ENCODE data around the gene PLXNA2. TPM values are rescaled to one million over a fixed set of nuclear protein-coding genes. Genes with fewer than 3 reads are reported as not detected.

PLXNA2 gene
- total RNA-seq, 1 experiment from 2014 or later, result 2.8 TPM

- peak; percentile 47 for DNase-seq (ENCODE audit: low read depth)
These were observed 64.8 kb downstream of the PLXNA2 start for GRCh38 chr1:208179263-208179816.

- peak; percentile 34 for DNase-seq (ENCODE audit: low read depth)
These were observed 66.1 kb downstream of the PLXNA2 start for GRCh38 chr1:208178091-208178529.

DNA sequence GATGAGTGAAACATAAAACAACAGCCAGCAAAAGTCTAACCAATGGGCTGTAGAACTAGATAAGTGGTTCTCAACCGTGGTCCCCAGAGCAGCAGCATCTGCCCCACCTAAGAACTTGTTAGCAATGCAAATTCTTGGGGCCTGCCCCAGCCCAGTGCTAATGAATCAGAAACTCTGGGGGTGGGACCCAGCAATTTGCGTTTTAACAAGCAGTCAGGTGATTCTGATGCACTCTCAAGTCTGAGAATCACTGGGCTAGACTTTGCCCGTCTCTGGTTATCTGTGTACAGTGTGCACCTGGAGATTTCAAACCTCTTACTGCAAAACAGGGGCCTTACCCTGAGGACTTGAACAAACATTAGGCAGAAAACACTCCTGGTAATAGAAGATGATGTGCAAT, 66.5 kb downstream of the PLXNA2 start:
- no peak for DNase-seq (ENCODE audit: low read depth)

DNA sequence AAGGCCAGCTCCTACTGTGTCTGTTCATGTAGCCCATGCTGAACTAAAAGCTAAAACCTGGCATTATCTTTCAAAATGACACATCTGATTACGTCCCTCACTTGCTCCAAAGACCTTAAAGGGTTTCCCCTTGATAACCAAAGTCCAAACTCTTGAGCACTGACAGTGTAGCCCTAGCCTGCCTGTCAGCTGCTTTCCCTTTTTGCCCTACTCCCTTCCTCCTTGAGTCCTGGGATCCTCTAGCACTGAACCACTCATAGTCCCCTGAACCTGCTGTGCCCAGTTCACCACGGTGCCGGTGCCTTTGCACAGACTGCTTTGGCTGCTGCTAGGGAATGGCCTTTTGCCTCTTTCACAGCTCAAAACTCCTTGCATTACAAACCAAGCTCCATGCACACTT, 67.5 kb downstream of the PLXNA2 start:
- DNase-seq (ENCODE audit: low read depth), result no peak

GRCh38 chr1:208175508-208175895, 68.7 kb downstream of the PLXNA2 start:
- no peak for DNase-seq (ENCODE audit: low read depth)

GRCh38 chr1:208174731-208175507, 69.3 kb downstream of the PLXNA2 start:
- peak; percentile 68 for DNase-seq (ENCODE audit: low read depth)

DNA sequence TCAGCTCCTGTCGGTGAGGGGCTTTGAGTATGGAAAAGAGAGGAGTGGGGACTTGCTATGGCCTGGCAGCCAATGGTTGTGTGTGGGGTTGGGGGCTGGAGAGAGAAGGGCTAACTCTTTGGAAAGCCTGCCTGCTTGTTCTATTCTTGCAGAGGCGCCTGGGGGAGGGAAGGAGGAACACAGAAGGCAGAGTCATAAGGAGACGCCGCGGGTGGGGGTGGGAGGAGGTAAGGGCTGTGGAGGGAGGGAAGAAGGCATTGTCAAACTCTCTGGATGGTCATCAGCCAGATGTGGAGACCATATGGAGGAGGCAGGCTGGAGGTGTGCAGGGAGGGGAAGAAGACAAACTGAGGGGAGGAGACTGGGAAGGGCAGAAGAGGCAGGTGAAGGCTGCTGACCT, 70.0 kb downstream of the PLXNA2 start:
- DNase-seq (ENCODE audit: low read depth), result no peak

DNA sequence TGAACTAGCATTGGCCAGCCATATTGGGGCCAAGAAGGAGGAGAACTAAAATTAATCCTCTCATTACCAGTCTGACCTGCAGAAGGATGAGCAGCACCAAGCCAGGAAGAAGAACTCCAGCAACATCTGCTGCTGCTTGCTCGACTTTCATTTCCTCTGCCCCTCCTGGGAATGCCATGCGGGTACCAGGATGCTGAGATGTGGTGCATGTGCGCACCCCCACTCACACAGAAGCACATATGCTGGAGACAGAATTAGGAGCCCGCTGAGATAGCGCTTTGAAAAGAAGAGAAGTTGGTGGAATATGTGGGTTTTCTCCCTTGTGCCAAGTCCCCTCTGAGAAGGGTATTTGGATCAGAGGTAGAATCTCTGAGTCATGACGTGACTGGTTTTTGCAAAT, 70.4 kb downstream of the PLXNA2 start:
- no peak for DNase-seq (ENCODE audit: low read depth)

DNA sequence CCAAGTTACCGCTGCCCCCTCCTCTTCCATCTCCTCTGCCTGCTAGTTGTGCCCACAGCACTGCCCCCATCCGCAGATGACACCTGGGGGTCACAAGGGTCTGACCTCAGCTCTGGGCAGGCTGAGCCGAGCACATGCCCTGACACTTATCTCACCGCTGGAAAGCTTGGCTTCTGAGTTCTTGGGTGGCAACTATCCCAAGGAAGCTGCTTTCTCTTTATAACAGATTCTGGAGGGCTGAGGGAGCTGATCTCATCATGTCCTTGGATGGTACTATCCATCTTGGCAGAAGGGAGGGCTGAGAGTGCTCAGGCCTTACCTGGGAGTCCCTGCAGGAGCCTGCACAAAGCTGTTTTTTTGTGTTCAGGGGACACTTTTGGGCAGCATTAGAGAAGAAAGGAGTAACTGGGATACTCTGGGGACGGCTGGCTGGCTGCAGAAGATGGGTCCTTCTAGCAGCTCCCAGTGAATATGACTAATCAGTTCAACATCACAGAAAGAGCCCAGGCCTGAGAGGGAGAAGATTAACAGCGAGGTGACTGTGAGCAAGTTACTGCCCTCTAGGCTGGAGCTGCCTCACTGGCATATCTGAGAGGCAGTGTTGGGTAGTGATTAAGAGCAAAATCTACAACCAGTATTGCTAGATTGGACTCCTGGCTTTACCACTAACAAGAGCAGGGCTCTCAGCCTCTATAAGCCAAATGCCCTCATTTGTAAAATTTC, 71.6 kb downstream of the PLXNA2 start:
- DNase-seq (ENCODE audit: low read depth), result peak; percentile 52

- no peak for DNase-seq (ENCODE audit: low read depth)
These were observed 72.4 kb downstream of the PLXNA2 start for GRCh38 chr1:208171616-208172422.

- DNase-seq (ENCODE audit: low read depth), result peak; percentile 34
These were observed 73.9 kb downstream of the PLXNA2 start for GRCh38 chr1:208170252-208170651.

- DNase-seq (ENCODE audit: low read depth), result no peak
These were observed 74.9 kb downstream of the PLXNA2 start for GRCh38 chr1:208169081-208169879.

DNA sequence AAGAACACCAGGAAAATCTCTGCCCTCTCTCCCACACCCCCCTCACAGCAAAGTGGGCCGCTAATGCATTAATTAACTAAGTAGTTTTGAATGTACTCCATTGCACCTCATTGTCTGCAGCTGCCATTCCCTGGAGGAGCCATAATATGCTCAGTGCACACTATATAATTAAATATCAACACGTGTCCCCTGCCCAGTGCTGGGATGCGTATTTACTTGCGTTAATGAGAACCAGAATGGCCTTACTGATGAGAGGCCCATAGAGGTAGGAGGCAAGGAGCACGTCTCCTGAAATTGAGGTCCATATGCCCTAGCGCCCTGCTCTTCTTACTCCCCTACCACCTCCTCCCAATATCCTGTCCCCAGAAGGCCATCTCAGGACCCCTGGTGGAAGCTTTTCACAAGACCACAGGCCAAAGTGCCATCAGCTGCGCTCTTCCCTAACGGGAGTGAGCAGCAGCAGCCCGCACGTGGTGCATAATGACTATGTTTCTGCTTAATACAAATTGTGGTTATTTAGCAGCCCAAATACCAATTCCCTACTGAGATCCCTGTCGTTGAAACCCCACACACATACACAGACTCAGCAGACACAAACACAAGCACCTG, 76.8 kb downstream of the PLXNA2 start:
- DNase-seq (ENCODE audit: low read depth), result no peak

- DNase-seq (ENCODE audit: low read depth), result no peak
These were observed 77.6 kb downstream of the PLXNA2 start for GRCh38 chr1:208166340-208167138.

- DNase-seq (ENCODE audit: low read depth), result no peak
These were observed 78.5 kb downstream of the PLXNA2 start for GRCh38 chr1:208165659-208166058.

- no peak for DNase-seq (ENCODE audit: low read depth)
These were observed 79.6 kb downstream of the PLXNA2 start for GRCh38 chr1:208164609-208165008.

GRCh38 chr1:208163539-208163938, 80.6 kb downstream of the PLXNA2 start:
- no peak for DNase-seq (ENCODE audit: low read depth)

GRCh38 chr1:208162903-208163302, 81.3 kb downstream of the PLXNA2 start:
- no peak for DNase-seq (ENCODE audit: low read depth)

DNA sequence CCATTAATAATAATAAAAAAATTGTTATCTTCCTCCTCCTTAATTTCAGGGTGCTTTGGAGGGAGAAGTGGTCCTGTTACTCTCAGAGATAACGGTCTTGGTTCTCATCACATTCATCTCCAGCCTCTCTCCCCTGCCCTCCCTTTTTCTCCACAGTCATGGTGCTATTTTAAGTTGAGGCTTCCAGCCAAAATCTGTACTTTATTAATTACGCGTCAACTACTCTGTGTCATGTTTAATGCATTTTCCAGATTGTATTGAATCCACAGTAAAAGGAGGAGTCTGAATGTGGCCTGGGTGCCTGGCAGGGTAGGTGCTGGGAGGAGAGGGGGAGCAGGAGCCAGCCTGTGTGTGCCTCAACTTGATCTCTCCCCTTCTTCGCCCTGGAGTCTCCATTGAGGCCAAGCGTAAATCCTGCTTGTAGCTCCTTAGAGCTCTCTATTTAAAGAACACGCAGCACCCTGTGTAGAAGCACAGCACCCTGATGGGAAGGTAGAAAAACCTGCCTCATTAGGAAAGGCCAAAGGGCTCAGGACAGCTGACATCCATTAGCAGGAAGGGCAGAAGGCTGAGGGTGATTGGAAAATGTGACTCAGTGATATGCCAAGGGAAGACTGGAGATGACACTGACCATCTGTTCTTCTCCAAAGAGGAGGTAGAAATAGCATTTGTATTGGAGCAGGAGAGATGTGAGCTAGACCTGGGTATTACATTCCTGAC, 82.4 kb downstream of the PLXNA2 start:
- peak; percentile 85 for DNase-seq (ENCODE audit: low read depth)
